ENCODE data around the gene TCF12. TPM values are rescaled to one million over a fixed set of nuclear protein-coding genes. Genes with fewer than 3 reads are reported as not detected.

Gene TCF12
- total RNA-seq, 1 experiment from 2014 or later, result 76.7 TPM

DNA sequence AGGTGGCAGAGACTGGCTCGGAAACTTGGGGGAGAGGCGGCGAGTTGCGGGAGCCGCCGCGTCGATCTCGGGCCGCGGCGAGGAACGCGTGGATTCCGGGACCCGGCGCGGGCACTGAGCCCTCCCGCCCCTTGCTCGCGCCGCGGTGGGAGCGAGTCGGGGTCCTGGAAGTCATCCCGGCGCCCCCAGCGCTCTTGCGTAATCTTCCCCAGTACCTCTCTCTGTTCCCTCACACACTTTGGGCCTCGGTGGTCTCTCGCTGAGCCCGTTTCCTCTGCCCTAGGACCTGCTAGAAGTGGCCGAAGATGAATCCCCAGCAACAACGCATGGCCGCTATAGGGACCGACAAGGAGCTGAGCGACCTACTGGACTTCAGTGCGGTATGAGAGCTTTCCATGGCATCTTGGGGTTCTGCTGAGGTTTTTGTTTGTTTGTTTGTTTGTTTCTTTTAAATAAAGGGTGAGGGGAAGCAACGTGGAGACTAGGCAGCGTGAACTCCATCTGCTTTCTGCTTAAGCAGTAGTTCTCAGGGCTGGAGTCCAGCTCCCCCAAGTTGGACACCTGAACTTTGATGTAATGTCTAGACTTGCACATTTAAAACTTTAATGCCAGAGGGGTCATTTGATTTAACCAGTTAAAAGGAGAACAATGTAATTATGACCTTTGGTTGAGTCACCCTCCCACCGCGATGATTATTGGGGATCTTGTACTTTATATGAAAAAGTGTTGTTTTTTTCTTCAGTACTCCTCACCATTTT lies 1.3 kb downstream of the TCF12 start:
- Histone ChIP-seq H3K23ac (ENCODE audit: insufficient read length, low read depth, low read length) (no peak overlapping the region), H3K18ac (ENCODE audit: insufficient read length, low read depth, low read length) (peak overlapping the region; percentile 91), H3K14ac (ENCODE audit: insufficient read depth, low read length) (peak overlapping the region; percentile 41), H3K23me2 (ENCODE audit: insufficient read length, low read depth, low read length, poor library complexity, severe bottlenecking) (peaks cover 13% of the 10 kb centered on the region), H2BK20ac (ENCODE audit: low read depth, low read length, poor library complexity, severe bottlenecking) (no peak overlapping the region), H2AFZ (ENCODE audit: low read length) (no peak overlapping the region), H2AK5ac (ENCODE audit: insufficient read length, low read length) (no peak overlapping the region), H3K4me2 (ENCODE audit: insufficient read depth, insufficient read length, low read length) (peak overlapping the region; percentile 91), H3K27ac (ENCODE audit: insufficient read length, low read depth, low read length) (no peak overlapping the region), H3K27me3 (ENCODE audit: insufficient read depth, low read length) (no peaks in the 10 kb centered on the region), H4K20me1 (ENCODE audit: control insufficient read depth, insufficient read depth, insufficient read length) (no peaks in the 10 kb centered on the region), H3K4ac (ENCODE audit: low read depth, low read length) (no peak overlapping the region), H3K79me1 (ENCODE audit: insufficient read depth, low read depth, low read length, poor library complexity, severe bottlenecking) (no peaks in the 10 kb centered on the region), H2BK120ac (ENCODE audit: low read depth, low read length, poor library complexity, severe bottlenecking) (no peak overlapping the region), H4K8ac (replicated peaks; ENCODE audit: insufficient read length, low read depth, low read length) (no peak overlapping the region), H3K9ac (ENCODE audit: extremely low read depth, insufficient read length, low read length) (peak overlapping the region; percentile 69), H2BK5ac (ENCODE audit: insufficient read length, low read length) (no peak overlapping the region), H4K91ac (ENCODE audit: insufficient read length, low read depth, low read length) (no peak overlapping the region), H3K4me1 (ENCODE audit: insufficient read depth, low read length) (no peaks in the 10 kb centered on the region; the same call in 1 of the 2 replicates), H3K79me2 (ENCODE audit: insufficient read depth, low read length) (peaks cover 4% of the 10 kb centered on the region; the same call in 1 of the 2 replicates), H3K9me3 (ENCODE audit: control insufficient read depth, low read depth, low read length) (no peaks in the 10 kb centered on the region), H4K5ac (ENCODE audit: insufficient read length, low read depth, low read length) (no peak overlapping the region), H3K56ac (ENCODE audit: insufficient read length, low read depth, low read length) (no peak overlapping the region), H3T11ph (ENCODE audit: low read length) (no peak overlapping the region), H2BK12ac (ENCODE audit: insufficient read length, low read depth, low read length) (no peak overlapping the region), H2BK15ac (ENCODE audit: low read depth, low read length) (no peak overlapping the region)
- TF ChIP-seq, protein P1, sequence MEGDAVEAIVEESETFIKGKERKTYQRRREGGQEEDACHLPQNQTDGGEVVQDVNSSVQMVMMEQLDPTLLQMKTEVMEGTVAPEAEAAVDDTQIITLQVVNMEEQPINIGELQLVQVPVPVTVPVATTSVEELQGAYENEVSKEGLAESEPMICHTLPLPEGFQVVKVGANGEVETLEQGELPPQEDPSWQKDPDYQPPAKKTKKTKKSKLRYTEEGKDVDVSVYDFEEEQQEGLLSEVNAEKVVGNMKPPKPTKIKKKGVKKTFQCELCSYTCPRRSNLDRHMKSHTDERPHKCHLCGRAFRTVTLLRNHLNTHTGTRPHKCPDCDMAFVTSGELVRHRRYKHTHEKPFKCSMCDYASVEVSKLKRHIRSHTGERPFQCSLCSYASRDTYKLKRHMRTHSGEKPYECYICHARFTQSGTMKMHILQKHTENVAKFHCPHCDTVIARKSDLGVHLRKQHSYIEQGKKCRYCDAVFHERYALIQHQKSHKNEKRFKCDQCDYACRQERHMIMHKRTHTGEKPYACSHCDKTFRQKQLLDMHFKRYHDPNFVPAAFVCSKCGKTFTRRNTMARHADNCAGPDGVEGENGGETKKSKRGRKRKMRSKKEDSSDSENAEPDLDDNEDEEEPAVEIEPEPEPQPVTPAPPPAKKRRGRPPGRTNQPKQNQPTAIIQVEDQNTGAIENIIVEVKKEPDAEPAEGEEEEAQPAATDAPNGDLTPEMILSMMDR (conservative IDR thresholded peaks at IDR 0.05), result no peak
- H3K27ac Mint-ChIP-seq, result peak overlapping the region; percentile 81 to 95 (median 89)
- peaks cover 2% of the 10 kb centered on the region; the same call in 1 of the 2 replicates for H3K27me3 Mint-ChIP-seq (ENCODE audit: low read depth)
- peaks cover 25 to 28% of the 10 kb centered on the region in 2 experiments for H3K4me1 Mint-ChIP-seq
- H3K9me3 Mint-ChIP-seq, result peaks cover 11 to 13% of the 10 kb centered on the region in 2 experiments
- WGBS (ENCODE audit: extremely low coverage, insufficient read length, low lambda C conversion rate), result no CpG with 5 or more reads among the region's 42 CpGs
- DNase-seq, result peak; percentile 61
- peak overlapping the region; percentile 83 to 94 for H3K4me3 Mint-ChIP-seq
- H3K36me3 Mint-ChIP-seq (ENCODE audit: insufficient read depth in 1 of 3, low read depth in 3 of 3), result peaks cover 20 to 50% (median 50%) of the 10 kb centered on the region in 3 experiments

Measured in H9 (cell line).